Keratinocyte (primary cell): ENCODE measurements around the gene CCDC171. TPM values are rescaled to one million over a fixed set of nuclear protein-coding genes. Genes with fewer than 3 reads are reported as not detected.

ENCODE experiments used
- DNase-seq: peaks from one replicate; pipeline ENCODE4 v3.0.0-alpha.2; 2011; ENCODE audit warnings: low read depth, missing footprints, low spot score
- FAIRE-seq: peaks from 2 replicates; lab custom pipeline; 2011; peaks lifted over from hg19 to GRCh38; lab: Jason Lieb, UNC
- H2AFZ ChIP-seq: 2 replicates; pipeline ENCODE4 v1.6.0; 2012; ENCODE audit warnings: low read length, control low read depth, inconsistent platforms; ENCODE audit not compliant: control insufficient read depth
- H3K27ac ChIP-seq: 2 replicates; pipeline ENCODE4 v1.5.1; 2011; ENCODE audit warnings: low read length; ENCODE audit not compliant: control insufficient read depth, insufficient read depth
- H3K27me3 ChIP-seq: 3 replicates; pipeline ENCODE4 v1.6.0; 2011; ENCODE audit warnings: low read length; ENCODE audit not compliant: control insufficient read depth, insufficient read depth; ENCODE audit errors: extremely low read depth
- H3K36me3 ChIP-seq, 2 experiments: 2 replicates in 1 of 2; 3 replicates in 1 of 2; pipeline ENCODE4 v1.5.1; 2011; ENCODE audit warnings: low read length in 2 of 2, mild to moderate bottlenecking in 1 of 2; ENCODE audit not compliant: control insufficient read depth in 2 of 2, insufficient read depth in 2 of 2; ENCODE audit errors: extremely low read depth in 1 of 2
- H3K4me1 ChIP-seq: 3 replicates; pipeline ENCODE4 v1.5.1; 2011; ENCODE audit warnings: low read length; ENCODE audit not compliant: control insufficient read depth, insufficient read depth; ENCODE audit errors: extremely low read depth
- H3K4me2 ChIP-seq: 3 replicates; pipeline ENCODE4 v1.6.0; 2011; ENCODE audit warnings: low read depth, low read length; ENCODE audit not compliant: control insufficient read depth, insufficient read depth; ENCODE audit errors: extremely low read depth
- H3K4me3 ChIP-seq, 3 experiments: fragments of 200-600 bp in 1 of 3; sonication (generic) in 1 of 3; 2 replicates in 2 of 3; 3 replicates in 1 of 3; pipeline ENCODE4 v1.5.1; 2011 to 2016; ENCODE audit warnings: low read length in 3 of 3, mild to moderate bottlenecking in 3 of 3, control low read depth in 2 of 3, inconsistent platforms in 1 of 3, low read depth in 1 of 3, mixed read lengths in 1 of 3, mixed run types in 1 of 3, moderate library complexity in 1 of 3; ENCODE audit not compliant: control insufficient read depth in 2 of 3, insufficient read depth in 2 of 3; ENCODE audit errors: extremely low read depth in 1 of 3
- H3K79me2 ChIP-seq: 2 replicates; pipeline ENCODE4 v1.6.0; 2012; ENCODE audit warnings: low read length; ENCODE audit not compliant: control insufficient read depth, insufficient read depth
- H3K9ac ChIP-seq: 3 replicates; pipeline ENCODE4 v1.6.0; 2011; ENCODE audit warnings: low read length; ENCODE audit not compliant: control insufficient read depth, insufficient read depth; ENCODE audit errors: extremely low read depth
- H3K9me1 ChIP-seq: 3 replicates; pipeline ENCODE4 v1.6.0; 2011; ENCODE audit warnings: low read length; ENCODE audit not compliant: control insufficient read depth, insufficient read depth; ENCODE audit errors: extremely low read depth
- H3K9me3 ChIP-seq: 2 replicates; pipeline ENCODE4 v1.5.1; 2012; ENCODE audit warnings: low read depth, low read length; ENCODE audit not compliant: control insufficient read depth
- H4K20me1 ChIP-seq: 3 replicates; pipeline ENCODE4 v1.6.0; 2011; ENCODE audit warnings: low read length; ENCODE audit not compliant: control insufficient read depth, insufficient read depth; ENCODE audit errors: extremely low read depth
- CTCF ChIP-seq, 3 experiments: IDR thresholded peaks in 1 of 3; conservative IDR thresholded peaks in 1 of 3; optimal IDR thresholded peaks in 1 of 3; 2 replicates in 2 of 3; 3 replicates in 1 of 3; pipeline versions ENCODE3 to v1.5.1; 2011; ENCODE audit warnings: low read length in 3 of 3, mild to moderate bottlenecking in 3 of 3, moderate library complexity in 2 of 3, control low read depth in 1 of 3, inconsistent platforms in 1 of 3; ENCODE audit not compliant: insufficient read depth in 2 of 3; ENCODE audit errors: extremely low read depth in 1 of 3
- EZH2 ChIP-seq: IDR thresholded peaks from one replicate; pipeline ENCODE4 v1.6.1; 2012; ENCODE audit warnings: inconsistent platforms, mild to moderate bottlenecking, low read length, moderate library complexity
- dilution Hi-C: fragments of 300-500 bp; cut with MboI; formaldehyde crosslinking; loops from one replicate; pipeline ENCODE4 v1.7.0; 2020; ENCODE audit warnings: low sequenced_read_pairs; ENCODE audit not compliant: extremely low pct_ligation_motif_present
- polyA plus RNA-seq, 5 experiments: library from polyadenylated mRNA; depleted of rRNA in 3 of 5; stranded (reverse) in 3 of 5; stranded (forward) in 1 of 5; unstranded in 1 of 5; fragments of >200 nt; gene quantifications; 1 replicate in 1 of 5; 2 replicates in 3 of 5; 3 replicates in 1 of 5; pipeline versions ENCODE4 v1.2.1 to v1.2.3, GENCODE V29; 2011 to 2012; ENCODE audit warnings: missing spikeins in 2 of 5, low read depth in 1 of 5, low replicate concordance in 1 of 5

CCDC171 gene
- polyA plus RNA-seq, 1 donor (not counting 4 experiments of a cell fraction or from before 2014, with no cell fraction given): 0.46 TPM

GRCh38 chr9:15531380-15531779 lies 21.5 kb upstream of the CCDC171 start:
- H3K79me2 ChIP-seq: no peaks in the 10 kb centered on the region
- TF ChIP-seq EZH2: no peak
- H3K9me3 ChIP-seq: no peaks in the 10 kb centered on the region
- H2AFZ ChIP-seq: no peak overlapping the region
- H3K4me1 ChIP-seq: no peaks in the 10 kb centered on the region
- H3K27me3 ChIP-seq: no peaks in the 10 kb centered on the region
- DNase-seq: no peak
- H3K27ac ChIP-seq: no peak overlapping the region
- no peak overlapping the region for H3K4me2 ChIP-seq
- FAIRE-seq: no peak
- H3K36me3 ChIP-seq: no peaks in the 10 kb centered on the region
- no peak overlapping the region for H3K4me3 ChIP-seq
- H3K9me1 ChIP-seq: no peaks in the 10 kb centered on the region
- no peaks in the 10 kb centered on the region for H4K20me1 ChIP-seq
- H3K9ac ChIP-seq: no peak overlapping the region
- dilution Hi-C loops: no loop called here

GRCh38 chr9:15541872-15542271 lies 11.0 kb upstream of the CCDC171 start:
- Histone ChIP-seq H4K20me1 (no peaks in the 10 kb centered on the region), H3K9ac (no peak overlapping the region), H3K9me1 (no peaks in the 10 kb centered on the region), H3K4me1 (no peaks in the 10 kb centered on the region), H2AFZ (no peak overlapping the region), H3K27me3 (no peaks in the 10 kb centered on the region), H3K4me2 (no peak overlapping the region), H3K27ac (no peak overlapping the region), H3K36me3 (no peaks in the 10 kb centered on the region), H3K4me3 (no peak overlapping the region), H3K9me3 (no peaks in the 10 kb centered on the region), H3K79me2 (no peaks in the 10 kb centered on the region)
- DNase-seq (no peak), FAIRE-seq (no peak)
- dilution Hi-C loops: no loop called here
- TF ChIP-seq CTCF (optimal IDR thresholded peaks at IDR 0.05 in 1 of 3, IDR thresholded peaks at IDR 0.05 in 1 of 3, conservative IDR thresholded peaks at IDR 0.05 in 1 of 3; ENCODE audit: extremely low read depth in 1 of 3, insufficient read depth in 2 of 3, low read length in 3 of 3) (no peak), EZH2 (no peak)

- H3K27ac ChIP-seq: no peak overlapping the region
- no peak overlapping the region for H3K4me2 ChIP-seq
- no peaks in the 10 kb centered on the region for H3K36me3 ChIP-seq
- no peak overlapping the region for H3K9ac ChIP-seq
- TF ChIP-seq EZH2 (no peak), CTCF (optimal IDR thresholded peaks at IDR 0.05 in 1 of 3, IDR thresholded peaks at IDR 0.05 in 1 of 3, conservative IDR thresholded peaks at IDR 0.05 in 1 of 3; ENCODE audit: extremely low read depth in 1 of 3, insufficient read depth in 2 of 3, low read length in 3 of 3) (no peak)
- H3K27me3 ChIP-seq: no peaks in the 10 kb centered on the region
- H3K79me2 ChIP-seq: no peaks in the 10 kb centered on the region
- no peak for FAIRE-seq
- H2AFZ ChIP-seq: no peak overlapping the region
- dilution Hi-C loops: no loop called here
- no peak for DNase-seq
- H3K4me1 ChIP-seq: no peaks in the 10 kb centered on the region
- no peaks in the 10 kb centered on the region for H4K20me1 ChIP-seq
- no peaks in the 10 kb centered on the region for H3K9me1 ChIP-seq
- no peaks in the 10 kb centered on the region for H3K9me3 ChIP-seq
- H3K4me3 ChIP-seq: no peak overlapping the region
Measured at GRCh38 chr9:15542624-15543023, 10.2 kb upstream of the CCDC171 start.
